Small intestine (tissue), 7 donors: ENCODE results near the gene PPP1R14D. TPM values are rescaled to one million over a fixed set of nuclear protein-coding genes. Genes with fewer than 3 reads are reported as not detected.

Experiments used
- DNase-seq, 2 donors: peaks; one replicate each; pipeline versions ENCODE4 v3.0.0 to v3.0.0-alpha.2; 2013
- FAIRE-seq: peaks from 2 replicates; lab custom pipeline; 2012; peaks lifted over from hg19 to GRCh38; lab: Jason Lieb, UNC
- H3K27ac ChIP-seq, 3 donors: one replicate each; pipeline ENCODE4 v1.5.1; 2013; ENCODE audit warnings: low read length in 2 of 3, mild to moderate bottlenecking in 2 of 3, control low read depth in 1 of 3, inconsistent platforms in 1 of 3, low read depth in 1 of 3, moderate library complexity in 1 of 3
- H3K27me3 ChIP-seq, 3 donors: one replicate each; pipeline ENCODE4 v1.6.1; 2013; ENCODE audit warnings: low read length in 3 of 3, inconsistent platforms in 1 of 3; ENCODE audit not compliant: control insufficient read depth in 3 of 3, insufficient read depth in 3 of 3
- H3K36me3 ChIP-seq, 3 donors: one replicate each; pipeline ENCODE4 v1.6.1; 2013; ENCODE audit warnings: low read length in 3 of 3, inconsistent platforms in 1 of 3, low read depth in 1 of 3, mild to moderate bottlenecking in 1 of 3, moderate library complexity in 1 of 3; ENCODE audit not compliant: control insufficient read depth in 3 of 3, insufficient read depth in 2 of 3
- H3K4me1 ChIP-seq, 3 donors: one replicate each; pipeline ENCODE4 v1.6.1; 2013; ENCODE audit warnings: low read length in 2 of 3, inconsistent platforms in 1 of 3, low read depth in 1 of 3, mild to moderate bottlenecking in 1 of 3, moderate library complexity in 1 of 3; ENCODE audit not compliant: control insufficient read depth in 3 of 3, insufficient read depth in 2 of 3
- H3K4me3 ChIP-seq, 3 donors: one replicate each; pipeline ENCODE4 v1.5.1; 2013; ENCODE audit warnings: low read length in 3 of 3, control low read depth in 1 of 3, inconsistent platforms in 1 of 3, low read depth in 1 of 3, mild to moderate bottlenecking in 1 of 3, moderate library complexity in 1 of 3
- H3K9me3 ChIP-seq, 2 donors: one replicate each; pipeline ENCODE4 v1.6.1; 2013; ENCODE audit warnings: low read depth in 1 of 2, low read length in 1 of 2; ENCODE audit not compliant: control insufficient read depth in 2 of 2, insufficient read depth in 1 of 2
- WGBS, 3 donors: extraction: QIAGEN DNeasy Blood & Tissue Kit; methylation state at CpG; one replicate each; pipeline ENCODE4 v1.1.7; 2013; 5-methylcytosine and 5-hydroxymethylcytosine counted together
- polyA plus RNA-seq, 4 donors: library from polyadenylated mRNA; stranded (reverse) in 3 of 4; unstranded in 1 of 4; fragments of 200-250 nt in 3 of 4; fragments of 120-200 nt in 1 of 4; gene quantifications; one replicate each; pipeline versions ENCODE4 v1.2.1 to v1.2.3, GENCODE V29; 2013
- donor health status: healthy with polysubstance abuse.
- donor health status: control.
- donor health status: control.
- donor health status: Bipolar disorder and iron deficiency.
- donor health status: healthy.

PPP1R14D gene
- polyA plus RNA-seq, 4 donors, result 23.3 to 348 (median 226) TPM

DNA sequence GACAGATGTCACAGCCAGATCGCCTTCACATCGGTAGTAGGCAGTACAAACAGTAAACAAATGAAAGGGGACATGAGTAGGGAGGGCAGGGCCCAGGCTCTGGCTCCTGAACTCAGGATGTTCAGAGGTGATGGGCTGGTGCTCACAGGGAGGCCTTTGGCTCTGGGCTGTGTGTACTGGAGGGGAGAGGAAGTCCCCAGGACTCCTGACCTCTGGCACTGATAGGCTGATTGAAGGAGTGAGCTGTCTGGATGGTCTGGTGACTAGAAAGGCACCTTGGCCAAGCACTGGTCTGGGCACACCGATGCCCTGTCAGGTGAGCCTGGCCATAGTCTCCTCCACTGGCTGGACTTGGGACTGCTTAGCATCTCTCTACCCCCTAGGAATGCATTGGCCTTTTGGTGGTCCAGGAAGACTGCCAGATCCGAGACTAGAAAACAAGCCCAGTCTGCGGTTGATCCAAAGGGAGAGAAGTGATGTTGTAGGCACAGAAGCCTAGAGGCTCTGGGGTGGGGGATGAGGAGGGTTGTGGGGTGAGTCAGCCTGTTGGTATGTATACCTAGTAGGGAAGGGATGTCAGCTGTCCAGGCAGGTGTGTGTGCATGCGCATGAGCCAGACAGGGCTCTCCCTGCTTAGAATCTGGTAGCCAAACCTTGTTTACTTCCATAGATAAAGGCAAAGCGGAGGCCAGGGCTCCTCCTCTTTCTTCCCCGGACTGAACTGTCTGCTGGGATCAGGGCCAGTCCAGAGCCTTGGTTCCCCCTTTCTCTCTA, 17.2 kb upstream of the PPP1R14D start:
- H3K27ac ChIP-seq, result peak overlapping the region; percentile 94 to 98 (median 95)
- 18 to 68% (median 38%) methylated on average over 8 of the region's 8 CpGs for WGBS, 3 donors

DNA sequence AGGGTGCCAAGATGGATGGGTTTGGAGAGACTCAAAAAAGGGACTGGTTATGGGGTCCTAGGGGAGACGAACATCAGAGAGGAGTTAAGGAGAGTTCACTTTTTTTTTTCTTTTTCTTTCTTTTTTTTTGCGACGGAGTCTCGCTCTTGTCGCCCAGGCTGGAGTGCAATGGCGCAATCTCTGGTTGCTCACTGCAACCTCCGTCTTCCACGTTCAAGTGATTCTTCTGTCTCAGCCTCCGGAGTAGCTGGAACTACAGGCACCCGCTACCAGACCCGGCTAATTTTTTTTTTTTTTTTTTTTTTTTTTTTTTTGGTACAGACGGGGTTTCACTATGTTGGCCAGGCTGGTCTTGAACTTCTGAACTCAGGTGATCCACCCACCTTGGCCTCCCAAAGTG, 16.5 kb upstream of the PPP1R14D start:
- H3K27me3 ChIP-seq, result no peaks in the 10 kb centered on the region
- no peaks in the 10 kb centered on the region for H3K9me3 ChIP-seq
- peaks cover 0 to 36% (median 2%) of the 10 kb centered on the region in 3 donors for H3K36me3 ChIP-seq
- no peak for DNase-seq
- H3K4me3 ChIP-seq, result peak overlapping the region; percentile 64 to 87 (median 75)
- H3K27ac ChIP-seq, result peak overlapping the region; percentile 94 to 98 (median 95)
- 12 to 43% (median 25%) methylated on average over 11 to 12 of the region's 12 CpGs for WGBS, 3 donors
- FAIRE-seq, result no peak
- peaks cover 0 to 27% (median 0%) of the 10 kb centered on the region in 3 donors for H3K4me1 ChIP-seq

More for the DNA sequence above, 17.2 kb upstream of the PPP1R14D start:
- Histone ChIP-seq H3K9me3 (no peaks in the 10 kb centered on the region), H3K4me1 (peaks cover 0 to 32% (median 0%) of the 10 kb centered on the region in 3 donors), H3K27me3 (no peaks in the 10 kb centered on the region), H3K4me3 (peak overlapping the region in 2 of 3 donors; percentile 75 to 87), H3K36me3 (peaks cover 0 to 41% (median 4%) of the 10 kb centered on the region in 3 donors)
- FAIRE-seq (no peak), DNase-seq (peak; percentile 91 to 96)

DNA sequence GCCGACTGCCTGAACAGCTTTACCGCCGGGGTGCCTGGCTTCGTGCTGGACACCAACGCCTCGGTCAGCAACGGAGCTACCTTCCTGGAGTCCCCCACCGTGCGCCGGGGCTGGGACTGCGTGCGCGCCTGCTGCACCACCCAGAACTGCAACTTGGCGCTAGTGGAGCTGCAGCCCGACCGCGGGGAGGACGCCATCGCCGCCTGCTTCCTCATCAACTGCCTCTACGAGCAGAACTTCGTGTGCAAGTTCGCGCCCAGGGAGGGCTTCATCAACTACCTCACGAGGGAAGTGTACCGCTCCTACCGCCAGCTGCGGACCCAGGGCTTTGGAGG, 16.2 kb upstream of the PPP1R14D start:
- peaks cover 0 to 36% (median 3%) of the 10 kb centered on the region in 3 donors for H3K36me3 ChIP-seq
- peak overlapping the region; percentile 94 to 98 (median 95) for H3K27ac ChIP-seq
- H3K9me3 ChIP-seq, result no peaks in the 10 kb centered on the region
- peak overlapping the region; percentile 64 to 87 (median 75) for H3K4me3 ChIP-seq
- no peaks in the 10 kb centered on the region for H3K27me3 ChIP-seq
- peaks cover 0 to 26% (median 0%) of the 10 kb centered on the region in 3 donors for H3K4me1 ChIP-seq
- DNase-seq (peak in 1 of 2 donors; percentile 31), FAIRE-seq (no peak)
- 0 to 2% (median 2%) methylated on average over 28 of the region's 28 CpGs for WGBS, 3 donors

DNA sequence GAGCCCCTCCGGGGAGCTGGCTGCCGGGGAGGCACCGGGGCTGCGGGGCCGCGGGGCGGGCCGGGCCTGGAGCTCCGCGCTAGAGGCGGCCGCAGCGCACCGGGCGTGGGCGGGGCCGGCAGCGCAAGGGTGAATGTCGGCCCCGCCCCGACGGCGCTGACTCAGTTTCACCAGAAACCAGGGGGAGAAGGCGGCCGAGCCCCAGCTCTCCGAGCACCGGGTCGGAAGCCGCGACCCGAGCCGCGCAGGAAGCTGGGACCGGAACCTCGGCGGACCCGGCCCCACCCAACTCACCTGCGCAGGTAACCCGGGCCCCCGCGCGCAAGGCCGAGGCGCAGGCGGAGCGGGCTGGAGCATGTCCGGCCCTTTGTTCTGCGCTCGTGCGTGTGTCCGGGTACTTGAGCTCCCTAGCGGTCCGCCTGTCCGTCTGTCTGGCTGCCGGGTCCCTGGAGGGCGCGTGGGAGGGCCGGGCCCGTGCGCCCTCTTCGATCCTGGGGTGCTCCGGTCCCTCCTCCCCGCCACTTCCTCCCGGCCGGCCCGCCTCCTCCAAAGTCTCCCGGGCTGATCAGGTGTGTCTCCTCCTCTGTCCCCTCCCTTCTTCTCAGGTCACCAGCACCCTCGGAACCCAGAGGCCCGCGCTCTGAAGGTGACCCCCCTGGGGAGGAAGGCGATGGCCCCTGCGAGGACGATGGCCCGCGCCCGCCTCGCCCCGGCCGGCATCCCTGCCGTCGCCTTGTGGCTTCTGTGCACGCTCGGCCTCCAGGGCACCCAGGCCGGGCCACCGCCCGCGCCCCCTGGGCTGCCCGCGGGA, 15.6 kb upstream of the PPP1R14D start, which contains the start of gene SPINT1:
SPINT1 (plus strand) TSS at position 164 of the 811 bp plus-strand sequence; CDS start at position 671, 507 bp downstream.
- peaks cover 0 to 22% (median 0%) of the 10 kb centered on the region in 3 donors for H3K4me1 ChIP-seq
- H3K36me3 ChIP-seq, result peaks cover 0 to 34% (median 3%) of the 10 kb centered on the region in 3 donors
- peak; percentile 89 to 90 for DNase-seq
- no peaks in the 10 kb centered on the region for H3K27me3 ChIP-seq
- H3K9me3 ChIP-seq, result no peaks in the 10 kb centered on the region
- no peak for FAIRE-seq
- 0 to 1% (median 1%) methylated on average over 69 to 89 of the region's 89 CpGs for WGBS, 3 donors
- H3K27ac ChIP-seq, result peak within 1 kb of the TSS; percentile 94 to 98 (median 95)
- H3K4me3 ChIP-seq, result peak within 1 kb of the TSS; percentile 64 to 87 (median 75)

DNA sequence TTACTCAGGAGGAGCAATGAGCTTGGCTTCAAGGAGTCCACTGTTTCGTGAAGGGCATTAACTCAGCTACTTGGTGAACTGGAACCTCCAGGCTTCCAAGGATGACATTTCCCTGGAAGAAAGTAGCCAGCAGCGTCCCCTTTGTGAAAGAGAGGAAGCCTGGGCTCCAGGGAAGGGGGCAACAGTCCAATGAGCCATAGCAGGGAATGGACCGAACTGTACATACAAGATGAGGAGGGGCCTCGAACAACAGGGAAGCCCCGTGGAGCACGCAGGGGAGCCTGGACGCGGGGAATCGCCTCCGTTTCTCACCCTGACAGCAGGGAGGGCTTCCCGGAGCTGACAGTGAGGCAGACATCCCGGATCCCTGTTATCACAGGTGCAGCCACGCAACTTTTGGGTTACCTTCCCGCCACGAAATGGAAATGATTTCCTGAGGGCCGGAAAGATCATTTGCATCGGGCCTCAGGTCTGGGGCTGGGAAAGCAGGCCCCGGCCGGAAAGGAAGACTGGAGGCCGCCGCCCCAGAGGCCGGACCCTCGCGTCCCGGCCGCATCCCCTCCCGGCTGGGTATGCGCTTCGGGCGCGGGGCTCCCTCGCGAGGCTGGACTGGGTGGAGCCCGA, 14.9 kb upstream of the PPP1R14D start:
- peak overlapping the region; percentile 33 to 98 (median 89) for H3K27ac ChIP-seq
- FAIRE-seq, result no peak
- DNase-seq, result peak; percentile 31 to 62

DNA sequence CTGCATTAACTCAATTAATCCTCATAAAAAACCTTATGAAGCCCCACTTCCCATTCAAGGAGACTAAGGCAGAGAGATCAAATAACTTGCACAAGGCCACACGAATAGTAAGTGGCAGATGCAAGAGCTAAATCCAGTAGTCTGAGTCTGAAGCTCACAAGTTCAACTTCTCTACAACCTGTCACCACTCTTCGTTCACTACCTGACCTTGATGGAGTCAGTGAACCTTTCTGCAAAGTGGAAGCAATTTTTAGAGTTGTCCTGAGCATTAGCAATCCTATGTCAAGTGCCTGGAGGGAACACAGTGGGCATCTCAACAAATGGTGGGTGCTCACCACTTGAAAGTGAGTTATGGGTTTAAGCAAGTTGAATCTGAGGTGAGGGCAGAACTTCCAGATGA, 13.2 kb upstream of the PPP1R14D start:
- DNase-seq, result no peak
- no peak for FAIRE-seq

More for the DNA sequence above, 14.9 kb upstream of the PPP1R14D start:
- peaks cover 0 to 20% (median 0%) of the 10 kb centered on the region in 3 donors for H3K4me1 ChIP-seq
- H3K9me3 ChIP-seq, result no peaks in the 10 kb centered on the region
- peaks cover 0 to 35% (median 3%) of the 10 kb centered on the region in 3 donors for H3K36me3 ChIP-seq
- H3K4me3 ChIP-seq, result peak overlapping the region; percentile 64 to 87 (median 75)
- H3K27me3 ChIP-seq, result no peaks in the 10 kb centered on the region
- WGBS, 3 donors, result 5 to 17% (median 16%) methylated on average over 34 of the region's 34 CpGs

DNA sequence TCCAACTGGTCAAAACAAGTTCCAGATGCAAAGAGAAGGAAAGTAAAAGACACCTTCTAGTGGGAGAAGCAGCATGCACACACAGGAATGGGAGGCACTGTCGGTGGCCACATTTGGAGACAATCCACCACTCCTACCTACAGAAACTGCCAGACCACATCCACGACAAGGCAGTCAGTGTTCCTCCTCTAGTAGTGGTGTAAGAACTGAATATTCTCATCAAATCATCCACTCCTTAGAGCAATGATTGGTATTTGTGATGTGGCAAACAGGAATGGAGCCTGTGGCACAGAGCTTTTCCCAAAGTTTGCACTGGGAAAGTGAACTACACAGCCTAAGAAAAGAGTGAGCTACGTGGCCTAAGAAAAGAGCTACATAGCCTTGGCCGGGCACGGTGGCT, 10.2 kb upstream of the PPP1R14D start:
- no peak overlapping the region for H3K4me3 ChIP-seq
- FAIRE-seq, result no peak
- DNase-seq, result no peak
- WGBS, 3 donors, result 88 to 90% (median 88%) methylated on average over 5 of the region's 5 CpGs
- peaks cover 0 to 3% (median 0%) of the 10 kb centered on the region in 3 donors for H3K4me1 ChIP-seq
- H3K27ac ChIP-seq, result no peak overlapping the region
- H3K27me3 ChIP-seq, result no peaks in the 10 kb centered on the region
- H3K9me3 ChIP-seq, result no peaks in the 10 kb centered on the region
- peaks cover 0 to 16% (median 3%) of the 10 kb centered on the region in 3 donors for H3K36me3 ChIP-seq

More for the DNA sequence above, 13.2 kb upstream of the PPP1R14D start:
- no peaks in the 10 kb centered on the region for H3K9me3 ChIP-seq
- WGBS, 3 donors, result 86 to 98% (median 92%) methylated on average over 2 of the region's 2 CpGs
- H3K36me3 ChIP-seq, result peaks cover 0 to 30% (median 3%) of the 10 kb centered on the region in 3 donors
- H3K27me3 ChIP-seq, result no peaks in the 10 kb centered on the region
- H3K27ac ChIP-seq, result no peak overlapping the region
- peaks cover 0 to 6% (median 0%) of the 10 kb centered on the region in 3 donors for H3K4me1 ChIP-seq
- H3K4me3 ChIP-seq, result no peak overlapping the region
